Mammary epithelial cell (primary cell): ENCODE data around the gene AKAP7.

Experiments
- CTCF ChIP-seq, 2 donors: IDR thresholded peaks in 1 of 2; conservative IDR thresholded peaks in 1 of 2; 2 replicates each; pipeline ENCODE4 v1.5.1; 2011 to 2012; ENCODE audit warnings: inconsistent platforms in 2 of 2, low read length in 2 of 2, mild to moderate bottlenecking in 2 of 2, control low read depth in 1 of 2, low read depth in 1 of 2; ENCODE audit not compliant: insufficient read depth in 1 of 2; ENCODE audit errors: extremely low read depth in 1 of 2
- EZH2 ChIP-seq: IDR thresholded peaks from 2 replicates; pipeline ENCODE4 v1.6.1; 2012; ENCODE audit warnings: low read length, inconsistent platforms, borderline replicate concordance

- no peak for TF ChIP-seq CTCF (conservative IDR thresholded peaks at IDR 0.05 in 1 of 2, IDR thresholded peaks at IDR 0.05 in 1 of 2; ENCODE audit: extremely low read depth in 1 of 2, insufficient read depth in 1 of 2, low read depth in 1 of 2, low read length in 2 of 2)
- no peak for TF ChIP-seq EZH2
Measured at GRCh38 chr6:131115651-131116050, 19.6 kb upstream of the AKAP7 start.
